ENCODE data around the gene MELK. TPM values are rescaled to one million over a fixed set of nuclear protein-coding genes. Genes with fewer than 3 reads are reported as not detected.
A peak's percentile ranks its signal among the peaks of the same experiment; 100 is the strongest.

Gene MELK
- polyA plus RNA-seq, 2 donors, result 3.8 to 9.0 TPM

- 68 to 70% methylated on average over 3 of the region's 3 CpGs for WGBS, 2 donors
- Histone ChIP-seq H3K9me3 (ENCODE audit: control insufficient read depth in 2 of 2, insufficient read depth in 1 of 2, low read depth in 1 of 2, low read length in 1 of 2) (no peaks in the 10 kb centered on the region), H3K36me3 (ENCODE audit: control insufficient read depth in 2 of 2, insufficient read depth in 2 of 2, low read length in 1 of 2) (no peaks in the 10 kb centered on the region), H3K4me3 (ENCODE audit: low read depth in 1 of 2, low read length in 2 of 2) (no peak overlapping the region), H3K4me1 (ENCODE audit: control insufficient read depth in 2 of 2, insufficient read depth in 2 of 2, low read length in 1 of 2) (no peaks in the 10 kb centered on the region), H3K27me3 (ENCODE audit: control insufficient read depth in 1 of 2, insufficient read depth in 2 of 2, low read length in 2 of 2) (no peaks in the 10 kb centered on the region), H3K27ac (ENCODE audit: low read depth in 2 of 2, low read length in 1 of 2) (no peak overlapping the region)
These were observed 30.3 kb downstream of the MELK start for GRCh38 chr9:36603006-36603405.

DNA sequence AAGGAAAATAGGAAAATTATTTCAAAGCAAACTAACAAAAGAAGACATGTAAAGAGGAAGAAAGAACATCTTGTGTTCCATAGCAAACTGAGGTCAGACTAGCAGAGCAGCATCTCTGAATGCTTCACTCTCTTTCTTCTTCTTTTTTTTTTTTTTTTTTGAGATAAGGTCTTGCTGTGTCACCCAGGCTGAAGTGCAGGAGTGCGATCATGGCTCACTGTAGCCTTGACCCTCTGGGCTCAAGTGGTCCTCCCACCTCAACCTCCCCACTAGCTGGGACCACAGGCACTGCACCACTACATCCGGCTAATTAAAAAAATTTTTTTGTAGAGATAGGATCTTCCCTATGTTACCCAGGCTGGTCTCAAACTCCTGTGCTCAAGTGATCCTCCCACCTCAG, 36.6 kb downstream of the MELK start:
- H3K27ac ChIP-seq (ENCODE audit: low read depth in 2 of 2, low read length in 1 of 2), result no peak overlapping the region
- no peaks in the 10 kb centered on the region for H3K27me3 ChIP-seq (ENCODE audit: control insufficient read depth in 1 of 2, insufficient read depth in 2 of 2, low read length in 2 of 2)
- WGBS, 2 donors, result 98 to 100% methylated on average over 2 of the region's 2 CpGs
- no peak overlapping the region for H3K4me3 ChIP-seq (ENCODE audit: low read depth in 1 of 2, low read length in 2 of 2)
- no peaks in the 10 kb centered on the region for H3K4me1 ChIP-seq (ENCODE audit: control insufficient read depth in 2 of 2, insufficient read depth in 2 of 2, low read length in 1 of 2)
- no peaks in the 10 kb centered on the region for H3K9me3 ChIP-seq (ENCODE audit: control insufficient read depth in 2 of 2, insufficient read depth in 1 of 2, low read depth in 1 of 2, low read length in 1 of 2)
- no peaks in the 10 kb centered on the region for H3K36me3 ChIP-seq (ENCODE audit: control insufficient read depth in 2 of 2, insufficient read depth in 2 of 2, low read length in 1 of 2)

- Histone ChIP-seq H3K9me3 (ENCODE audit: control insufficient read depth in 2 of 2, insufficient read depth in 1 of 2, low read depth in 1 of 2, low read length in 1 of 2) (no peaks in the 10 kb centered on the region), H3K27me3 (ENCODE audit: control insufficient read depth in 1 of 2, insufficient read depth in 2 of 2, low read length in 2 of 2) (no peaks in the 10 kb centered on the region), H3K36me3 (ENCODE audit: control insufficient read depth in 2 of 2, insufficient read depth in 2 of 2, low read length in 1 of 2) (no peaks in the 10 kb centered on the region), H3K4me1 (ENCODE audit: control insufficient read depth in 2 of 2, insufficient read depth in 2 of 2, low read length in 1 of 2) (peaks cover 3 to 4% of the 10 kb centered on the region in 2 donors), H3K4me3 (ENCODE audit: low read depth in 1 of 2, low read length in 2 of 2) (no peak overlapping the region), H3K27ac (ENCODE audit: low read depth in 2 of 2, low read length in 1 of 2) (no peak overlapping the region)
- 93 to 94% methylated on average over 6 of the region's 6 CpGs for WGBS, 2 donors
These were observed 49.4 kb downstream of the MELK start for GRCh38 chr9:36622121-36622520.

- Histone ChIP-seq H3K4me1 (ENCODE audit: control insufficient read depth in 2 of 2, insufficient read depth in 2 of 2, low read length in 1 of 2) (peaks cover 3 to 4% of the 10 kb centered on the region in 2 donors), H3K27ac (ENCODE audit: low read depth in 2 of 2, low read length in 1 of 2) (no peak overlapping the region), H3K36me3 (ENCODE audit: control insufficient read depth in 2 of 2, insufficient read depth in 2 of 2, low read length in 1 of 2) (no peaks in the 10 kb centered on the region), H3K9me3 (ENCODE audit: control insufficient read depth in 2 of 2, insufficient read depth in 1 of 2, low read depth in 1 of 2, low read length in 1 of 2) (no peaks in the 10 kb centered on the region), H3K4me3 (ENCODE audit: low read depth in 1 of 2, low read length in 2 of 2) (no peak overlapping the region), H3K27me3 (ENCODE audit: control insufficient read depth in 1 of 2, insufficient read depth in 2 of 2, low read length in 2 of 2) (no peaks in the 10 kb centered on the region)
- 97 to 99% methylated on average over 3 of the region's 3 CpGs for WGBS, 2 donors
These were observed 50.6 kb downstream of the MELK start for GRCh38 chr9:36623280-36623679.

DNA sequence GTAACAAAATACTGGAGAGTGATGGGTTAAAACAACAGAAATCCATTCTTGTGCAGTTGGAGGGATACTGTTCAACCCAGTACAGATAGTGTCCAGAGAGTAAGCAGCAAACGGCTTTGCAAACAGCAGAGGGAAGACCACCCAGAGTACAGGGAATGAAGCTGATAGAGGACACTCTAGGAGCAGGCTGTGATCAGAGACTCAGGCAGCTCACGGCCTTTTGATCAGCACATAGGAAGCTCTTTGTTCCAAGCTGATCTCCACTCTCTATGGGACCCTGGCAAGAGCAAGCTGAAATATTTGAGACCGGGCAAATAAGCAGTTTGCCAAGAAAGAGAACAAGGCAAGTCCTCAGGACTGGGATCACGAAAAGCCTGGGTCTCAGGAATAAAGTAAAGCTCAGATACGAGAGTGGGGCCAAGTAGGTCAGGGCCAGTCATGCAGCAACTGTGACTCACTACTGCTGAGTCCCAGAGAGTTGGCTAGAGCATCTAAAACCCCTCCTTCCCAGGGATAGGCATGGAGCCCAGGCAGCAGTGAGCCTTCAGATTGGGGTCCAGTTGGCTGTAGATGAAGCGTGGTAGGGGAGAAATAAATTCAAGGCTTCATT, 52.4 kb downstream of the MELK start:
- Histone ChIP-seq H3K27me3 (ENCODE audit: control insufficient read depth in 1 of 2, insufficient read depth in 2 of 2, low read length in 2 of 2) (no peaks in the 10 kb centered on the region), H3K36me3 (ENCODE audit: control insufficient read depth in 2 of 2, insufficient read depth in 2 of 2, low read length in 1 of 2) (no peaks in the 10 kb centered on the region), H3K9me3 (ENCODE audit: control insufficient read depth in 2 of 2, insufficient read depth in 1 of 2, low read depth in 1 of 2, low read length in 1 of 2) (no peaks in the 10 kb centered on the region), H3K4me3 (ENCODE audit: low read depth in 1 of 2, low read length in 2 of 2) (no peak overlapping the region), H3K27ac (ENCODE audit: low read depth in 2 of 2, low read length in 1 of 2) (peak overlapping the region in 1 of 2 donors; percentile 42), H3K4me1 (ENCODE audit: control insufficient read depth in 2 of 2, insufficient read depth in 2 of 2, low read length in 1 of 2) (peaks cover 3 to 4% of the 10 kb centered on the region in 2 donors)
- 33% methylated on average over 6 of the region's 6 CpGs for WGBS, 2 donors

DNA sequence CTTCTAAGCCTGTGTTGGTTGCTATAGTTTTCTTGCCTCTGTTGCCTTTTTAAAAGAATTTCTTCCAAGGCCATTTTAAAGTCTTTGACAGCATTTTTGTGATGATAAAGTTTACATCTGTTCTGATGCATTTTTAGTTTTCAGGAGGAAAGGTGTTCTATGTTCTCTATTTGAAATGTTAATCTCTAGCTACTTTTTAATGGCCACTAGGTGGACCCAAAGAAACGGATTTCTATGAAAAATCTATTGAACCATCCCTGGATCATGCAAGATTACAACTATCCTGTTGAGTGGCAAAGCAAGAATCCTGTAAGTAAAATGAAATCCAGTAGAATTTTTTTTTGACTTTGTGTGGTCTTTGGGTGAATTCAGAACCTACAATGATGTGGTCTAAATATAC, 60.2 kb downstream of the MELK start:
- no peak overlapping the region for H3K27ac ChIP-seq (ENCODE audit: low read depth in 2 of 2, low read length in 1 of 2)
- no peak overlapping the region for H3K4me3 ChIP-seq (ENCODE audit: low read depth in 1 of 2, low read length in 2 of 2)
- no peaks in the 10 kb centered on the region for H3K9me3 ChIP-seq (ENCODE audit: control insufficient read depth in 2 of 2, insufficient read depth in 1 of 2, low read depth in 1 of 2, low read length in 1 of 2)
- H3K4me1 ChIP-seq (ENCODE audit: control insufficient read depth in 2 of 2, insufficient read depth in 2 of 2, low read length in 1 of 2), result no peaks in the 10 kb centered on the region
- H3K27me3 ChIP-seq (ENCODE audit: control insufficient read depth in 1 of 2, insufficient read depth in 2 of 2, low read length in 2 of 2), result no peaks in the 10 kb centered on the region
- WGBS, 2 donors, result 5% methylated on average over 1 of the region's 1 CpG
- H3K36me3 ChIP-seq (ENCODE audit: control insufficient read depth in 2 of 2, insufficient read depth in 2 of 2, low read length in 1 of 2), result no peaks in the 10 kb centered on the region

GRCh38 chr9:36637491-36638270, 65.0 kb downstream of the MELK start:
- H3K36me3 ChIP-seq (ENCODE audit: control insufficient read depth in 2 of 2, insufficient read depth in 2 of 2, low read length in 1 of 2), result no peaks in the 10 kb centered on the region
- H3K27ac ChIP-seq (ENCODE audit: low read depth in 2 of 2, low read length in 1 of 2), result no peak overlapping the region
- no peak overlapping the region for H3K4me3 ChIP-seq (ENCODE audit: low read depth in 1 of 2, low read length in 2 of 2)
- H3K4me1 ChIP-seq (ENCODE audit: control insufficient read depth in 2 of 2, insufficient read depth in 2 of 2, low read length in 1 of 2), result no peaks in the 10 kb centered on the region
- no peaks in the 10 kb centered on the region for H3K9me3 ChIP-seq (ENCODE audit: control insufficient read depth in 2 of 2, insufficient read depth in 1 of 2, low read depth in 1 of 2, low read length in 1 of 2)
- H3K27me3 ChIP-seq (ENCODE audit: control insufficient read depth in 1 of 2, insufficient read depth in 2 of 2, low read length in 2 of 2), result no peaks in the 10 kb centered on the region
- WGBS, 2 donors, result 77 to 80% methylated on average over 2 of the region's 2 CpGs

DNA sequence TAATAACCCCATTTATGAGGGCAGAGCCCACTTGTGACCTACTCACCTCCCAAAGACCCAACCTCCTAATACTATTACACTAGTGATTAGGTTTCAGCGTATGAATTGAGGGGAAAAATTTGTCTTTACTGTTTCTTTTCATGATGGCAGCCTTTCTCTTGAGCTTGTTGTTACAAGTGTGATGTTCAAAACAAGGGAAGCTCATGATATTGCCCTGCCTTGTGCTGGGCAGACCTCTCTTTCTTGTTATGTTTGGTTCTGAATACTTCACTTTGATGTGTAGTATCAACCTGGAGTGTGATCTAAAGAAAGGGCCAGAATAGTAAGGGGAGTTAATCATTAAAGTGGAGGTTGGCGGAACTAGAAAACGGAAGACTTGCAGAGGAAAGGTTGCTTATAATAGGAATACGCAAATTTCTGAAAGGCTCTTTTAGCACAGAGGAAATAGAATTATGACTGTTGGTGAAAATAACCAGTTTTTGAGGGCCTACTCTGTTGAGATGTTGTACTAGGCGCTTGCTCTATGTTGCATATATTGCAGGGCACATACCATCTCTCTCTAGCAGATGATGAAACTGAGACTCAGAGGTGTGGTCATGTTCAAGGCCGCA, 68.2 kb downstream of the MELK start:
- WGBS, 2 donors, result 92 to 94% methylated on average over 6 of the region's 6 CpGs
- no peak overlapping the region for H3K4me3 ChIP-seq (ENCODE audit: low read depth in 1 of 2, low read length in 2 of 2)
- no peaks in the 10 kb centered on the region for H3K4me1 ChIP-seq (ENCODE audit: control insufficient read depth in 2 of 2, insufficient read depth in 2 of 2, low read length in 1 of 2)
- H3K36me3 ChIP-seq (ENCODE audit: control insufficient read depth in 2 of 2, insufficient read depth in 2 of 2, low read length in 1 of 2), result no peaks in the 10 kb centered on the region
- no peaks in the 10 kb centered on the region for H3K9me3 ChIP-seq (ENCODE audit: control insufficient read depth in 2 of 2, insufficient read depth in 1 of 2, low read depth in 1 of 2, low read length in 1 of 2)
- H3K27ac ChIP-seq (ENCODE audit: low read depth in 2 of 2, low read length in 1 of 2), result no peak overlapping the region
- no peaks in the 10 kb centered on the region for H3K27me3 ChIP-seq (ENCODE audit: control insufficient read depth in 1 of 2, insufficient read depth in 2 of 2, low read length in 2 of 2)

DNA sequence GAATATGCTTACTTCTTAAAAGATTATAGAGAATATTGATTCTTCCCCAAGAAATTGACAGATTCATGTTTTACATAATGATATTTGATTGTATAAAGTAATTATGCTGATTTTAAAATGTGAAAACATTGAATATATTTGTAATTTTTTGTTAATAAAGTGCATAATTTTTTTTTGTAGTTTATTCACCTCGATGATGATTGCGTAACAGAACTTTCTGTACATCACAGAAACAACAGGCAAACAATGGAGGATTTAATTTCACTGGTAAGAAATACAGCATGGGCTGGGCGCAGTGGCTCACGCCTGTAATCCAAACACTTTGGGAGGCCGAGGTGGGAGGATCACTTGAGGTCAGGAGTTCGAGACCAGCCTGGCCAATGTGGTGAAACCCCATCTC, 70.1 kb downstream of the MELK start:
- no peaks in the 10 kb centered on the region for H3K27me3 ChIP-seq (ENCODE audit: control insufficient read depth in 1 of 2, insufficient read depth in 2 of 2, low read length in 2 of 2)
- 94 to 96% methylated on average over 6 of the region's 6 CpGs for WGBS, 2 donors
- H3K36me3 ChIP-seq (ENCODE audit: control insufficient read depth in 2 of 2, insufficient read depth in 2 of 2, low read length in 1 of 2), result no peaks in the 10 kb centered on the region
- no peaks in the 10 kb centered on the region for H3K4me1 ChIP-seq (ENCODE audit: control insufficient read depth in 2 of 2, insufficient read depth in 2 of 2, low read length in 1 of 2)
- H3K4me3 ChIP-seq (ENCODE audit: low read depth in 1 of 2, low read length in 2 of 2), result no peak overlapping the region
- no peaks in the 10 kb centered on the region for H3K9me3 ChIP-seq (ENCODE audit: control insufficient read depth in 2 of 2, insufficient read depth in 1 of 2, low read depth in 1 of 2, low read length in 1 of 2)
- no peak overlapping the region for H3K27ac ChIP-seq (ENCODE audit: low read depth in 2 of 2, low read length in 1 of 2)
